Kidney epithelial cell (primary cell): ENCODE measurements around the gene CASR. TPM values are rescaled to one million over a fixed set of nuclear protein-coding genes. Genes with fewer than 3 reads are reported as not detected.

Experiments used
- DNase-seq: peaks from one replicate; pipeline ENCODE4 v3.0.0-alpha.2; 2010; ENCODE audit warnings: low read depth
- H3K27me3 ChIP-seq: 2 replicates; pipeline ENCODE4 v1.6.0; 2011; ENCODE audit warnings: low read length; ENCODE audit not compliant: control insufficient read depth, insufficient read depth
- H3K36me3 ChIP-seq: 2 replicates; pipeline ENCODE4 v1.5.1; 2011; ENCODE audit warnings: low read length; ENCODE audit not compliant: control insufficient read depth, insufficient read depth
- H3K4me3 ChIP-seq: 2 replicates; pipeline ENCODE4 v1.5.1; 2011; ENCODE audit warnings: low read depth, mild to moderate bottlenecking, control low read depth, low read length
- total RNA-seq: library from RNA; depleted of rRNA; stranded (reverse); fragments of >200 nt; gene quantifications from 2 replicates; pipeline ENCODE4 v1.2.3, GENCODE V29; 2015
- TF ChIP-seq, protein P1 (sequence below): IDR thresholded peaks from 2 replicates; pipeline ENCODE4 v1.5.1; 2011; ENCODE audit warnings: mild to moderate bottlenecking, moderate library complexity, low read length, control low read depth, inconsistent platforms; ENCODE audit not compliant: insufficient read depth, poor library complexity, severe bottlenecking

CASR gene
- total RNA-seq, 1 donor from 2014 or later: 0.04 TPM

DNA sequence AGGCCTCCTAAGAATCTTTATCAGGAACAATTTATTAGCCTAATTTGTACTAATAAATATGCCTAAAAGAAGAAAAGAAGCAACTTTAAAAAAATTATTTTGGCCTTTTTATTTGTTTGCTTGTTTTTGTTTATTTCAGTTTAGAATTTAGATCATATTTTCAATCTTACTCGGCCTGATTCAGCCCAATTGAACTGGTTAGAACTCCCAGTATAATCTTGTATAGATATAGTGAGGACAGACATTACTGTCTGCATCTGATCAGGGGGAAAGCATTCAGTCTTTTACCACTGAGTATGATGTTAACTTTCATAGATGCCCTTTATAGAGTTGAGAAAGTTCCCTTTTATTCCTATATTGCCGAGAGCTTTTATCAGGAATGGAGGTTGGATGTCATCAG lies 85.6 kb downstream of the CASR start:
- no peak for DNase-seq
- Histone ChIP-seq H3K27me3 (no peaks in the 10 kb centered on the region), H3K4me3 (no peak overlapping the region), H3K36me3 (no peaks in the 10 kb centered on the region)
- TF ChIP-seq, protein P1, sequence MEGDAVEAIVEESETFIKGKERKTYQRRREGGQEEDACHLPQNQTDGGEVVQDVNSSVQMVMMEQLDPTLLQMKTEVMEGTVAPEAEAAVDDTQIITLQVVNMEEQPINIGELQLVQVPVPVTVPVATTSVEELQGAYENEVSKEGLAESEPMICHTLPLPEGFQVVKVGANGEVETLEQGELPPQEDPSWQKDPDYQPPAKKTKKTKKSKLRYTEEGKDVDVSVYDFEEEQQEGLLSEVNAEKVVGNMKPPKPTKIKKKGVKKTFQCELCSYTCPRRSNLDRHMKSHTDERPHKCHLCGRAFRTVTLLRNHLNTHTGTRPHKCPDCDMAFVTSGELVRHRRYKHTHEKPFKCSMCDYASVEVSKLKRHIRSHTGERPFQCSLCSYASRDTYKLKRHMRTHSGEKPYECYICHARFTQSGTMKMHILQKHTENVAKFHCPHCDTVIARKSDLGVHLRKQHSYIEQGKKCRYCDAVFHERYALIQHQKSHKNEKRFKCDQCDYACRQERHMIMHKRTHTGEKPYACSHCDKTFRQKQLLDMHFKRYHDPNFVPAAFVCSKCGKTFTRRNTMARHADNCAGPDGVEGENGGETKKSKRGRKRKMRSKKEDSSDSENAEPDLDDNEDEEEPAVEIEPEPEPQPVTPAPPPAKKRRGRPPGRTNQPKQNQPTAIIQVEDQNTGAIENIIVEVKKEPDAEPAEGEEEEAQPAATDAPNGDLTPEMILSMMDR: no peak

DNA sequence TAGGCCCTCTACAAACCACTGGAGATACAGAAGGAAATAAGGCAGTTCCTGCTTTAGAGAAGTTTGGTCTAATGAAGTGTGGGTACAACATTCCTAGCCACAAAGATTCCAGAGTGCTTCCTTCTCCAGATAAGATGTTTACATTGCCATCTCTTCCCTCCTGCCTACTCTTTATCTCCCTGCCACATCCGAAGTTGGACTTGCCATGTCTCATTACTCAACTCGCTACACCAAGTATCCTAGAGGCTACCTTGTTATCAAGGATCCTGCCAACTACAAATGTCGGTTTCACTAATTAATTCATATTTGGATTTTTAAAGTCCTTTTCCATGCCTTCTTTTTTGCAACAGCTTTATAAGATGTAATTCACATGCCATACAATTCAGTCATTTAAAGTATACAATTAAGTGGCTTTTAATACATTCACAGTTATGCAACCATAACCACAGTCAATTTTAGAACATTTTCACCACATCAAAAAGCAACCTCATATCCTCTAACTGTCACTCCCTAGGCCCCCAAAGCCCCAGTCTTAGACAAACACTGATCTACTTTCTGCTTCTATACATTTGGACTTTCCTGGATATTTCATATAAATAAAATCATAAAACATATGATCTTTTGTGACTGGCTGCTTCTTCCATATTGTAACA lies 87.9 kb downstream of the CASR start:
- TF ChIP-seq, protein P1: no peak
- Histone ChIP-seq H3K27me3 (no peaks in the 10 kb centered on the region), H3K36me3 (no peaks in the 10 kb centered on the region), H3K4me3 (no peak overlapping the region)
- no peak for DNase-seq

DNA sequence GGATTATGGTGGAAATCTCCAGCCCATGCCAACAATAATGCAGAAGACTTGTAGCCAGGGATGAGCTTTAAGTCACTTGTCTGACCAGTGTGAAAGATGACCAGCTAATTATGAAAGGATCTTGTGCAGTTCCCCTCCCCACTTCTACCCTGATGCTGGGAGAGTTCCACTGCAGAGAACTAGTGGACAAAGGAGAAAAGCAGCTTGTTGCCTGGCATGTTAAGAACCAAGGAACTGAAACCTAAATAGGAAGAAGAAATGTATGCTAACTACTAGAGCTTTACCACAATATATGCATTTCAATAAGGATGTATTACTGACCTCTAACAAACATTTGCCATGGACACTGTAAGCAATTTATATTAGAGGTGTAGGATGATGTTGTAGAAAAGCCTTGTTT lies 89.4 kb downstream of the CASR start:
- Histone ChIP-seq H3K4me3 (no peak overlapping the region), H3K27me3 (no peaks in the 10 kb centered on the region), H3K36me3 (no peaks in the 10 kb centered on the region)
- no peak for DNase-seq
- TF ChIP-seq, protein P1: no peak

DNA sequence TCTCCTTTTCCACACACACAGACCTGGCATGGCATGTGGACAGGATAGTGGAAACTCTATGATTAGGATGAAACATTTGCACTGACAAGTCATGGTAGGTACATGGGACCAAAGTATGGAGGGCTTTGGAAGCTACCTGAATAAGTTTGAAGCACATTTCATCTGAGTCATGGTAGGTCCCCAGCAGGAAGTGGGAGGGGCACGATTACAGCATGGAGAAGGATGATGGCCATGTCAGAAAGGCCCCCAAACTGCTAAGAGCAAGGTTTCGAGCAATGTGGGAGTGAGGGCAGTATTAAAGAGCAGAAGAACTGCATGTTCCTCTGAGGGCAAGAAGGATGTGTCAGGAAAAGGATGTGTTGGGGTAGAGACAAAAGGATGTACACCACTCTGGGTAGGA lies 90.0 kb downstream of the CASR start:
- TF ChIP-seq, protein P1: no peak
- no peak for DNase-seq
- no peaks in the 10 kb centered on the region for H3K36me3 ChIP-seq
- no peak overlapping the region for H3K4me3 ChIP-seq
- H3K27me3 ChIP-seq: no peaks in the 10 kb centered on the region

DNA sequence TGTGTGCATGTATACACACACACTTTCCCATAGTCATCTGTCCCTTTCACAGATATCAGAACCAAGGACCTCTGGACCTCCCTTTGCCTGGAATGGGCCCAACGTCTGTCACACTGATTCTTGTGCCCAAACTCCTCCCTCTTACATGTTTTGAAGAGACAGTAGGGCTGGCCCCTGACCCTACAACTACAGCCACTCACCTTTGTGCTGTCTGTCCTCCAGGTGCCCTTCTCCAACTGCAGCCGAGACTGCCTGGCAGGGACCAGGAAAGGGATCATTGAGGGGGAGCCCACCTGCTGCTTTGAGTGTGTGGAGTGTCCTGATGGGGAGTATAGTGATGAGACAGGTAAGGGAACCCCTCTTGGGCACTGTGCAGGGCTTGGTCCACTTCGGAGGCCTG lies 98.4 kb downstream of the CASR start:
- TF ChIP-seq, protein P1: no peak
- Histone ChIP-seq H3K4me3 (no peak overlapping the region), H3K36me3 (no peaks in the 10 kb centered on the region), H3K27me3 (no peaks in the 10 kb centered on the region)
- DNase-seq: no peak

DNA sequence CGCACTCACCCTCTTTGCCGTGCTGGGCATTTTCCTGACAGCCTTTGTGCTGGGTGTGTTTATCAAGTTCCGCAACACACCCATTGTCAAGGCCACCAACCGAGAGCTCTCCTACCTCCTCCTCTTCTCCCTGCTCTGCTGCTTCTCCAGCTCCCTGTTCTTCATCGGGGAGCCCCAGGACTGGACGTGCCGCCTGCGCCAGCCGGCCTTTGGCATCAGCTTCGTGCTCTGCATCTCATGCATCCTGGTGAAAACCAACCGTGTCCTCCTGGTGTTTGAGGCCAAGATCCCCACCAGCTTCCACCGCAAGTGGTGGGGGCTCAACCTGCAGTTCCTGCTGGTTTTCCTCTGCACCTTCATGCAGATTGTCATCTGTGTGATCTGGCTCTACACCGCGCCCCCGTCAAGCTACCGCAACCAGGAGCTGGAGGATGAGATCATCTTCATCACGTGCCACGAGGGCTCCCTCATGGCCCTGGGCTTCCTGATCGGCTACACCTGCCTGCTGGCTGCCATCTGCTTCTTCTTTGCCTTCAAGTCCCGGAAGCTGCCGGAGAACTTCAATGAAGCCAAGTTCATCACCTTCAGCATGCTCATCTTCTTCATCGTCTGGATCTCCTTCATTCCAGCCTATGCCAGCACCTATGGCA lies 100.5 kb downstream of the CASR start:
- H3K4me3 ChIP-seq: no peak overlapping the region
- H3K36me3 ChIP-seq: no peaks in the 10 kb centered on the region
- no peak for DNase-seq
- no peaks in the 10 kb centered on the region for H3K27me3 ChIP-seq
- TF ChIP-seq, protein P1: no peak
